Measurements from ENCODE around the gene HLA-DPA1. TPM values are rescaled to one million over a fixed set of nuclear protein-coding genes. Genes with fewer than 3 reads are reported as not detected.

Gene HLA-DPA1
- total RNA-seq, 1 donor from 2014 or later, result 2.8 TPM

GRCh38 chr6:33057222-33058150 is 16.0 kb downstream of the HLA-DPA1 start:
- Mint-ChIP-seq H3K4me3 (no peak overlapping the region), H3K27me3 (ENCODE audit: insufficient read depth, low read depth) (peaks cover 4% of the 10 kb centered on the region), H3K9me3 (peaks cover 11% of the 10 kb centered on the region), H3K36me3 (no peaks in the 10 kb centered on the region), H3K4me1 (no peaks in the 10 kb centered on the region), H3K27ac (no peak overlapping the region)
- no peak overlapping the region for H3K4me3 ChIP-seq
- H2AFZ ChIP-seq (replicated peaks), result no peak overlapping the region
- no peaks in the 10 kb centered on the region for H3K9me3 ChIP-seq (ENCODE audit: low read depth)
- H3F3A ChIP-seq (ENCODE audit: low read depth), result no peaks in the 10 kb centered on the region
- H3K27ac ChIP-seq, result no peak overlapping the region
- H4K20me1 ChIP-seq (ENCODE audit: low read depth), result no peaks in the 10 kb centered on the region
- no peaks in the 10 kb centered on the region for H3K27me3 ChIP-seq
- no peak overlapping the region for H3K9ac ChIP-seq
- no peaks in the 10 kb centered on the region for H3K36me3 ChIP-seq
- no peak for TF ChIP-seq EZH2phosphoT487 (IDR thresholded peaks at IDR 0.05)
- no peak for TF ChIP-seq EZH2 (IDR thresholded peaks at IDR 0.05)
- no peak for TF ChIP-seq CTCF (IDR thresholded peaks at IDR 0.05)
- no peaks in the 10 kb centered on the region for H3K4me1 ChIP-seq
- no peak overlapping the region for H3K4me2 ChIP-seq
- H3K79me2 ChIP-seq (ENCODE audit: low read depth), result no peaks in the 10 kb centered on the region
- DNase-seq (ENCODE audit: low spot score), result no peak

DNA sequence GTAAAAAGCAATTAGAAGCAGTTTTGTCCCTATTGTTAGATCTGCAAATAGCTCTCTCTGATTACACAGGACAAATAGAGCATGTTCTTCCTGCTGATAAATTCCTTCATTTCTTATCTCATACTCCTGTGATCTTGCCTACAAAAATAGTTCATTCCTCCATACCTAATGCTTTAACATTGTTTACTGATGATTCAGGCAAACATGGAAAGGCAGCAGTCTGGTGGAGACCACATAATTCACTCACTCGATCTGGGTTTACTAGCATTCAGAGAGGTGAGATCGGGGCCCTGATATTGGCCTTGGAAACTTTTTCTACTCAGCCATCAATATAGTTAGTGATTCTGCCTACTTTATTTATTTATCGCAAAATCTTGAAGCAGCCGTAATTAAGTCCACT is 20.2 kb downstream of the HLA-DPA1 start:
- H4K20me1 ChIP-seq (ENCODE audit: low read depth), result no peaks in the 10 kb centered on the region
- Mint-ChIP-seq H3K27me3 (ENCODE audit: insufficient read depth, low read depth) (peaks cover 4% of the 10 kb centered on the region), H3K27ac (no peak overlapping the region), H3K4me3 (no peak overlapping the region), H3K36me3 (no peaks in the 10 kb centered on the region), H3K4me1 (peaks cover 10% of the 10 kb centered on the region), H3K9me3 (peaks cover 13% of the 10 kb centered on the region)
- no peak overlapping the region for H3K9ac ChIP-seq
- no peaks in the 10 kb centered on the region for H3K36me3 ChIP-seq
- H3K27ac ChIP-seq, result no peak overlapping the region
- no peak for TF ChIP-seq EZH2 (IDR thresholded peaks at IDR 0.05)
- no peak for TF ChIP-seq CTCF (IDR thresholded peaks at IDR 0.05)
- no peak for TF ChIP-seq EZH2phosphoT487 (IDR thresholded peaks at IDR 0.05)
- no peaks in the 10 kb centered on the region for H3F3A ChIP-seq (ENCODE audit: low read depth)
- H3K4me1 ChIP-seq, result peaks cover 7% of the 10 kb centered on the region
- no peaks in the 10 kb centered on the region for H3K9me3 ChIP-seq (ENCODE audit: low read depth)
- no peak overlapping the region for H2AFZ ChIP-seq (replicated peaks)
- no peak for DNase-seq (ENCODE audit: low spot score)
- H3K79me2 ChIP-seq (ENCODE audit: low read depth), result no peaks in the 10 kb centered on the region
- H3K27me3 ChIP-seq, result no peaks in the 10 kb centered on the region
- no peak overlapping the region for H3K4me2 ChIP-seq
- H3K4me3 ChIP-seq, result no peak overlapping the region

DNA sequence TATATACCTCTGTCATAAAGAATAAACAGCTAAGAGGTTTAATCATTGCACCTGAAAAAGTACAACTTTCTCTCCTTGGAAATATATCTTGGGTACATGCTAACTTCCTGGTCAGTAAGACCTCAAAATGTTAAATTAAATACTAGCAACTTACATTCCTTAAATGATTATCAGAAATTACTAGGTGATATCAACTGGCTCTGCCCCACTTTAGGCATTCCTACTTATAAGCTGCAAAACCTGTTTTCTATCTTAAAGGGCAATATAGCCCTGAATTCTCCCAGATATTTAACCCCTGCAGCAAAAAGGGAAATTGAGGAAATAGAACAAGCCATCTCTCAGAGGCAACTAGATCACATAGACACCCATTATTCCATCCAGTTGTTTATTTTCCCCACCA is 20.8 kb downstream of the HLA-DPA1 start:
- H3K27ac ChIP-seq, result no peak overlapping the region
- H3K4me1 ChIP-seq, result peaks cover 7% of the 10 kb centered on the region
- H3K9ac ChIP-seq, result no peak overlapping the region
- Mint-ChIP-seq H3K4me3 (no peak overlapping the region), H3K27ac (no peak overlapping the region), H3K36me3 (no peaks in the 10 kb centered on the region), H3K27me3 (ENCODE audit: insufficient read depth, low read depth) (peaks cover 5% of the 10 kb centered on the region), H3K9me3 (peaks cover 13% of the 10 kb centered on the region), H3K4me1 (peaks cover 10% of the 10 kb centered on the region)
- H4K20me1 ChIP-seq (ENCODE audit: low read depth), result no peaks in the 10 kb centered on the region
- TF ChIP-seq EZH2 (IDR thresholded peaks at IDR 0.05), result no peak
- TF ChIP-seq CTCF (IDR thresholded peaks at IDR 0.05), result no peak
- no peak for TF ChIP-seq EZH2phosphoT487 (IDR thresholded peaks at IDR 0.05)
- no peaks in the 10 kb centered on the region for H3K79me2 ChIP-seq (ENCODE audit: low read depth)
- no peak overlapping the region for H3K4me2 ChIP-seq
- H3K27me3 ChIP-seq, result no peaks in the 10 kb centered on the region
- no peaks in the 10 kb centered on the region for H3K36me3 ChIP-seq
- H3F3A ChIP-seq (ENCODE audit: low read depth), result no peaks in the 10 kb centered on the region
- DNase-seq (ENCODE audit: low spot score), result no peak
- no peak overlapping the region for H2AFZ ChIP-seq (replicated peaks)
- no peaks in the 10 kb centered on the region for H3K9me3 ChIP-seq (ENCODE audit: low read depth)
- H3K4me3 ChIP-seq, result no peak overlapping the region

All from neural progenitor cell (in vitro differentiated cells).